Spleen (tissue), 7 donors: ENCODE results near the gene SRPRA.

ENCODE experiments used
- POLR2A ChIP-seq, 3 donors: fragments of 450-650 bp; IDR thresholded peaks; one replicate each; pipeline ENCODE4 v1.5.1; 2017; ENCODE audit warnings: antibody characterized with exemption in 3 of 3, mild to moderate bottlenecking in 1 of 3
- POLR2AphosphoS5 ChIP-seq, 3 donors: sonication (generic); formaldehyde crosslinking; IDR thresholded peaks; one replicate each; pipeline ENCODE4 v1.5.1; 2017; ENCODE audit warnings: antibody characterized with exemption in 3 of 3
- TF ChIP-seq, protein P1 (sequence below), 11 experiments: fragments of 200-600 bp in 7 of 11; fragments of 450-650 bp in 4 of 11; sonication (generic) in 4 of 11; IDR thresholded peaks in 8 of 11; conservative IDR thresholded peaks in 3 of 11; 1 replicate in 7 of 11; 2 replicates in 4 of 11; pipeline versions ENCODE4 v1.4.0 to v1.8.0; 2016 to 2021; ENCODE audit warnings: antibody characterized with exemption in 11 of 11, inconsistent platforms in 4 of 11, mild to moderate bottlenecking in 1 of 11
- donor health status: DM: no; HTN: no; CAD: no; lungs with moderate emphysema.
- donor health status: DM: no; HTN: no; CAD: no.
- donor health status: DM: no; HTN: no; CAD: no.

DNA sequence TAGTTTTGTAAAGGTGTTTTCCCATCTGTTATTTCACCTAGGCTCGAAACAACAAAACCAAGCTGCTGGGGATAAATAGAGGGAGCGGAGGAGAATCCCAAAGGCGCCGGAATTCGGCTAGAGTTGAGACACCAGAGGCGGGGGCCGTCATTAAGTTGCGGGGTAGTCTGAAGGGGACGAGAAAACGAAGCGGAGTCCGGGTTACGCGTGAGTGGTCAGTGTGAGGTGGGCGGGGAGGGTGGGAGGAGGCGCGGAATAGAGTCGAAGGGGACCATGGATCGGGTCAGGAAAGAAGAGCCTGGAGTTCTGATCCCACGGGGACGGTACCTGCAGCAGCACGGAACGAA is 361 bp downstream of the SRPRA start:
- TF ChIP-seq, protein P1, sequence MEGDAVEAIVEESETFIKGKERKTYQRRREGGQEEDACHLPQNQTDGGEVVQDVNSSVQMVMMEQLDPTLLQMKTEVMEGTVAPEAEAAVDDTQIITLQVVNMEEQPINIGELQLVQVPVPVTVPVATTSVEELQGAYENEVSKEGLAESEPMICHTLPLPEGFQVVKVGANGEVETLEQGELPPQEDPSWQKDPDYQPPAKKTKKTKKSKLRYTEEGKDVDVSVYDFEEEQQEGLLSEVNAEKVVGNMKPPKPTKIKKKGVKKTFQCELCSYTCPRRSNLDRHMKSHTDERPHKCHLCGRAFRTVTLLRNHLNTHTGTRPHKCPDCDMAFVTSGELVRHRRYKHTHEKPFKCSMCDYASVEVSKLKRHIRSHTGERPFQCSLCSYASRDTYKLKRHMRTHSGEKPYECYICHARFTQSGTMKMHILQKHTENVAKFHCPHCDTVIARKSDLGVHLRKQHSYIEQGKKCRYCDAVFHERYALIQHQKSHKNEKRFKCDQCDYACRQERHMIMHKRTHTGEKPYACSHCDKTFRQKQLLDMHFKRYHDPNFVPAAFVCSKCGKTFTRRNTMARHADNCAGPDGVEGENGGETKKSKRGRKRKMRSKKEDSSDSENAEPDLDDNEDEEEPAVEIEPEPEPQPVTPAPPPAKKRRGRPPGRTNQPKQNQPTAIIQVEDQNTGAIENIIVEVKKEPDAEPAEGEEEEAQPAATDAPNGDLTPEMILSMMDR (IDR thresholded peaks at IDR 0.05 in 8 of 11, conservative IDR thresholded peaks at IDR 0.05 in 3 of 11): no peak
- no peak for TF ChIP-seq POLR2AphosphoS5 (IDR thresholded peaks at IDR 0.05)
- TF ChIP-seq POLR2A (IDR thresholded peaks at IDR 0.05): no peak
